ENCODE measurements around the gene HOXA6.
A peak's percentile ranks its signal among the peaks of the same experiment; 100 is the strongest.

HOXA6 gene

GRCh38 chr7:27130540-27131389, 16.8 kb downstream of the HOXA6 start, which contains the start of gene HOXA4:
HOXA4 (minus strand) TSS chr7:27130757; CDS start chr7:27130733, 24 bp downstream.
- DNase-seq (ENCODE audit: low read depth in 1 of 2, low spot score in 1 of 2), result peak; percentile 51 to 78
- H3K4me3 ChIP-seq (replicated peaks; ENCODE audit: insufficient read depth, low read length), result peak within 1 kb of the TSS; percentile 50
- no peak for TF ChIP-seq CTCF (IDR thresholded peaks at IDR 0.05; ENCODE audit: insufficient read depth, low read length)
- peak; percentile 67 for TF ChIP-seq POLR2AphosphoS5 (IDR thresholded peaks at IDR 0.05; ENCODE audit: low read depth)
- peaks cover 4% of the 10 kb centered on the region for H3K27me3 ChIP-seq (ENCODE audit: insufficient read depth, poor library complexity, severe bottlenecking)
- peak within 1 kb of the TSS; percentile 67 for H3K27ac ChIP-seq (replicated peaks)

- H3K4me3 ChIP-seq (replicated peaks; ENCODE audit: insufficient read depth, low read length), result peak overlapping the region; percentile 50
- no peak for DNase-seq (ENCODE audit: low read depth in 1 of 2, low spot score in 1 of 2)
- peaks cover 4% of the 10 kb centered on the region for H3K27me3 ChIP-seq (ENCODE audit: insufficient read depth, poor library complexity, severe bottlenecking)
- TF ChIP-seq GABPA (IDR thresholded peaks at IDR 0.05; ENCODE audit: low read depth), result no peak
- no peak for TF ChIP-seq CTCF (IDR thresholded peaks at IDR 0.05; ENCODE audit: insufficient read depth, low read length)
- no peak for TF ChIP-seq POLR2AphosphoS5 (IDR thresholded peaks at IDR 0.05; ENCODE audit: low read depth)
- no peak for TF ChIP-seq REST (IDR thresholded peaks at IDR 0.05; ENCODE audit: insufficient replicate concordance, low read depth)
- TF ChIP-seq SPI1 (IDR thresholded peaks at IDR 0.05; ENCODE audit: borderline replicate concordance, low read depth), result no peak
- H3K27ac ChIP-seq (replicated peaks), result no peak overlapping the region
Measured at GRCh38 chr7:27129729-27130539, 17.6 kb downstream of the HOXA6 start.

GRCh38 chr7:27128776-27129728, 18.5 kb downstream of the HOXA6 start:
- no peak for TF ChIP-seq REST (IDR thresholded peaks at IDR 0.05; ENCODE audit: insufficient replicate concordance, low read depth)
- no peak for TF ChIP-seq GABPA (IDR thresholded peaks at IDR 0.05; ENCODE audit: low read depth)
- TF ChIP-seq SPI1 (IDR thresholded peaks at IDR 0.05; ENCODE audit: borderline replicate concordance, low read depth), result no peak
- TF ChIP-seq POLR2AphosphoS5 (IDR thresholded peaks at IDR 0.05; ENCODE audit: low read depth), result no peak
- no peak overlapping the region for H3K4me3 ChIP-seq (replicated peaks; ENCODE audit: insufficient read depth, low read length)
- DNase-seq (ENCODE audit: low read depth in 1 of 2, low spot score in 1 of 2), result no peak
- H3K27me3 ChIP-seq (ENCODE audit: insufficient read depth, poor library complexity, severe bottlenecking), result peaks cover 4% of the 10 kb centered on the region
- no peak overlapping the region for H3K27ac ChIP-seq (replicated peaks)
